ENCODE results near the gene ADGRD1.
"Not testable (repeated sequence)": the region's sequence is repeated elsewhere in the genome, so short reads cannot be mapped to it uniquely, and the experiment has no call there.

ADGRD1 gene

DNA sequence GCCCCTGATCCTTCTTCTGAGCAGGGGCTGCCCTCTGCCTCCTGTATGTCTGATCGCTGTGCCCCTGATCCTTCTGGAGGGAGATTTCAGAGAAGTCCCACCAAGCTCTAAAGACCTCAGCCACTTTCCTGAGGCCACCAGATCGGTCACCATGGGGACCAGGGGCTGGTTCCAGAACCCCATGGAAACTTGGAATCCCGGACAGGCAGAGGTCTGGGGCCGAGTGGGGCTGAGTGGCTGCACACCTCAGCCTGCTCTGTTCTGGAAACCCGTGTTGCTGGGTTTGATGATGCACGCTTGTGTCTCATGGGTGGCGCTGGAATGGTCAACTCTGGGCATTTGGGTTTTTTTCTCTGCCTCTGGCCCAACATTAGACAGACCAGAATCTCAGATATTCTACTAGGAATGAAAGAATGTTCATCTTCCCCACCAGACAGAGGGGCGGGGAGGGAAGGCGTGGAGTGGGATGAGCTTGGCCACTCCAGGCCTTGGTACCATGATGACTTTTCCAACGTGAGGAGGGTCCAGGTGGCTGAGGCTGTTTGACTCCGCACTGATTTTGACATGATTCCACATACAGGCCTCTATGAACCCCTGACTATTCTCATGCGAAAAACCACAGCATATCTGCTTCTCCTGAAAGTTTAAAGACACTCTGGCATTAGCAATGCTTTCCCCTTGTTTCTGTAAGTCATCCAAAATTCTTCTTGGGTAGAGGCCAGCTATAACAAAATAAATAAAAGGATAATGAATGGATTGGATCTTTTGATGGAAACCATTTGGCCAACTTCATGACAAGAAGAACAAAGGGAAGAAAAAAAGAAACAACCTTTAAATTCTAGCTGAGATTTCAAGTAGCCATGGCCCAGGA lies 114.5 kb downstream of the ADGRD1 start:
- in situ Hi-C loops (cut with MboI; ENCODE audit: low sequenced_read_pairs), result no loop called here

DNA sequence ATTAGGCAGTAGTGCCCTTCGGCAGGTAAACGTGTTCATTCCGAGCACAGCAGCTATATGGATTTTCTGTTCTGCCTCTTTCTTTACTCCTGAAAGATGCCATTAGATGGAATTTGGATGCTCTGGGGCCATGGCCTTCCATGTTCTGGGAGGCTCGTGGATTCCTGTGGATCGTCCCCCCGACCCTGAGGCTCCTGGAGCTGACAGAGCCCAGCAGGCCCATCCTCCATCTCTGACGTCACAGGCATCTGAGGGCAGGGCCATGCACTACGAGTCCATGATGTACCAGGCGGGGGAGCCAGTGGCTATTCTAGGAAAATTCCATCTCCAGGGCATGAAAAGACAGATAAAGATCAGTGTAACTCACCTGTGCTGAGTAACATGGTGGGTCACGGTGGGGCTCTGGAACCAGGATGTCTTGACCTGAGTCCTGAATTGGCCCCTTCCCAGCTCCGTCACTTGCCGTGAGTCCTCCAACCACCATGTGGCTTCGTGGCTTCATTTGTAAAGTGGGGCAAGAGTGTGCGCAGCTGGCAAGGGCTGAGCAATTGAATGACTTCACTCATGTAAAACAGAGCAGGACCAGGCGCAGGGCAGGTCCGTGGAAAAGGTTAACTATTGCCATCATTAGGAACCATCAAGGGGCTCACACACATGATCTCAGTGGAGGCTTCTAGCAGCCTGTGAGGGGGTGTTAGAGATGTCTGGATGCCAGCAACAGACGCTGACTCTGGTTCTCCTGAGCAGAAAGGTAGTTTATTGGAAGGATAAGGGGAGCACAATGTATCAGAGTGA lies 115.4 kb downstream of the ADGRD1 start:
- in situ Hi-C loops (cut with MboI; ENCODE audit: low sequenced_read_pairs), result not testable (repeated sequence)

DNA sequence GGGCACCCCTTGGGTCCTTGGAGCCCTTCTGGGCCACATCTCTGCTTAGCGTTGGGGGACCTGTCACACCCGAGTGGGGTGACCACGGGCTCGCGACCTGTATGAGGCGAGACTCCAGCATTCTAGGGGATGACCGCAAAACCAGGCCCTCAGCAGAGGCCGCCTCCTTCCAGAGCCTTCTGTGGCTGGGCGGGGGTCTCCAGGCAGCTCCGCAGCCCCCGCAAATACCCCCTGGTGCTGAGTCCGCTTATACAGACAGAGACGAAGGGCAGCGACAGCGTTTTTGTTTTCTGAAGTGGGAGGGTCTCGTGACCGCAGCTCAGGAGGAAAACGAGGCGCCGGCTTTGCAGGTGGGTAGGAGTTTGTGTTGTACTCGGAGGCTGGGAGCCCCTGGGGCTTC lies 116.4 kb downstream of the ADGRD1 start:
- in situ Hi-C loops (cut with MboI; ENCODE audit: low sequenced_read_pairs), result not testable (repeated sequence)

- in situ Hi-C loops (cut with MboI; ENCODE audit: low sequenced_read_pairs), result not testable (repeated sequence)
Observed at GRCh38 chr12:131070668-131071067, 117.0 kb downstream of the ADGRD1 start.

GRCh38 chr12:131071234-131071820 lies 117.6 kb downstream of the ADGRD1 start:
- in situ Hi-C loops (cut with MboI; ENCODE audit: low sequenced_read_pairs), result not testable (repeated sequence)

GRCh38 chr12:131071950-131072349 lies 118.2 kb downstream of the ADGRD1 start:
- in situ Hi-C loops (cut with MboI; ENCODE audit: low sequenced_read_pairs), result not testable (repeated sequence)

GRCh38 chr12:131072451-131073230 lies 118.9 kb downstream of the ADGRD1 start:
- in situ Hi-C loops (cut with MboI; ENCODE audit: low sequenced_read_pairs), result no loop called here

DNA sequence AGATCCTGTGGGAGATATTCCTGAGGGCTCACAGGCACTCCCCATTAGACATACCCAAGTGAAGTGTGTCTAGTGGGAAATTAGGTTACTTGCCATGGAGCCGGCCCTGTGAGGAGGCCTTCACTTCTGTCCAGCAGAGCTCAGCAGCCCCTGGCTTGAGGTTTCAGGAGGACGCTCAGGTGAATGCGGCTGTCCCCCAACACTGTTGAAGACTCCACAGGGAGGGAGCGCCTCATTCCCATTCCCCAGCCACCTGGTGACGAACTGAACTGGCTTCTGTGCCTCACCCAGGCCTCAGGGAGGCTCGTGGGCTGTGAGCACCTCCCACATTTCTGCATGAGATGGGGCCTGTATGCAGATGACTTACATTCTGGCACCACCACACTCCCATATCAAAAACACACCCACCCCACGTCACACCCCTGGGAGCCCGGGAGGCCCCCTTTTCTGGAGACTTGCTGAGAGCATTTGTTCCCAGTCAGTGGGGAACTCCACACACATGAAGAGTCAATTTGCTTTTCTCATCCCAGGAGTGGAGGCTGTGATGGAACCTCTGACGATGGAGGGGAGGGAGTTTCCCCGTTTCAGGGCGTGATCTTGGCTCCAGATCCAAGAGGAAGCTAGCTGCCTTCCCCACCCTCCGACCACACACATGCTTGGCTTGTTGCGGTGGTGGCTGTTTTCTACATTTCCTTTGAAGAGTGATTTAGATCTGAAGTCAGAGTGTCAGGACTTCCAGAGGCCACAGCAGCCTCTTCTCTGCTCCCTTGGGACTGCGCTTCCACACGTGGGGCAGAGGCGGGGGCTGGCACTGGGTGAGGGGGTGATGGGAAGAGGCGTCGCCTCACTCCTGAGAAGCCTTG lies 120.7 kb downstream of the ADGRD1 start:
- in situ Hi-C loops (cut with MboI; ENCODE audit: low sequenced_read_pairs), result no loop called here

DNA sequence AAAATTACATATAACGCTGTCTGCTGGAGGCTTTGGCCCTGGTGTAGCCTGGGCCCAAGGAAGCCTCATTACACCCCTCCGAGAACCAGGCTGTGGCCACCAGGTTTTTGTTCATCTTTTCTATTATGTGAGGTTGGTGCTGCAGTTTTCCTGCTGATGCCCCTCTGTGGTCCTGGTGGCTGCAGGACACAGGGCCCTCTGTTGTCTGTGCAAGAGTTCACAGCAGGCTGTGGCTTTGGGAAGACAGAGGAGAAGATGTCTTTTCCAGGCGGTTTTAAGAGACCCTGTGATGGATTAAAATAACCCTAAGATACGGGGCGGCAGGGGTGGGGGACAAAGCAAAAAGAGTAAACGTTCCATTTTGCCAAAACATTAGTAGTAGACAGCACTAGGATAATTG lies 121.5 kb downstream of the ADGRD1 start:
- in situ Hi-C loops (cut with MboI; ENCODE audit: low sequenced_read_pairs), result no loop called here

DNA sequence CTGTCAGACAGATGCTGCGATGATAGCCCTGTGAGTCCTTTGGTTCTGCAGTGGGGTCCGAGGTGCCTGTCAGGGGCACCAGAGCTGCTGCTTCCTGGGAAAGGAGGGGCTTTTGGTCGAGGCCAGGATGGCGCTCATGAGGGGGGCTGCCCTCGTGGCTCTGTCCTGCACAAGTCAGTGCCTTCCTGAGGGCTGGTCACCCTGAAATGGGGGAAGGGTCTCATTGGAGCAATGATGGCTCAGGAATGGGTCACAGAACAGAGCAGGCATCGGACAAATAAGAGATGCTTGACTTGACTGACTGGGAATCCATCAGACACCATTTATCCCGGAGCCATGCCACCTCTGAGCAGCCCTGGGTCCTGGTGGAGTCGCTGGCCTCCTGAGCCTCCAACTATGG lies 121.9 kb downstream of the ADGRD1 start:
- in situ Hi-C loops (cut with MboI; ENCODE audit: low sequenced_read_pairs), result no loop called here

DNA sequence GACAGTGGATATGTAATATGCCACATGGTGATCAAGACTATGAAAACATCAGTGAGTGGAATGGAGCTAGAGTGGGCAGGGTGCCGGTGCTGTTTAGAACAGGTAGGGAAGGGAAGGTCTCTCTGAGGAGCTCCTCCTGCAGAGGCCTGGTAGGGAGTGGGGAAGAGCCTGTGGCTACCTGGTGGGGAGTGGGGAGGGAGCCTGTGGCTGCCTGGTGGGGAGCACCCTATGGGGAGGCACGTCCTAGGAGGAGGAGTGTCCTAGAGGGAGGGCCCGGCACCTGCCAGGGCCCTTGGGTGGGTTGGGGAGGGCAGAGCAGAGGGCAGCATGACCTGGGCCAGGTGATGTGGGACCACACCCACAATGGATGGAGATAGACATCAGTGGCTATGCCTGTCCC lies 122.6 kb downstream of the ADGRD1 start:
- in situ Hi-C loops (cut with MboI; ENCODE audit: low sequenced_read_pairs), result no loop called here

DNA sequence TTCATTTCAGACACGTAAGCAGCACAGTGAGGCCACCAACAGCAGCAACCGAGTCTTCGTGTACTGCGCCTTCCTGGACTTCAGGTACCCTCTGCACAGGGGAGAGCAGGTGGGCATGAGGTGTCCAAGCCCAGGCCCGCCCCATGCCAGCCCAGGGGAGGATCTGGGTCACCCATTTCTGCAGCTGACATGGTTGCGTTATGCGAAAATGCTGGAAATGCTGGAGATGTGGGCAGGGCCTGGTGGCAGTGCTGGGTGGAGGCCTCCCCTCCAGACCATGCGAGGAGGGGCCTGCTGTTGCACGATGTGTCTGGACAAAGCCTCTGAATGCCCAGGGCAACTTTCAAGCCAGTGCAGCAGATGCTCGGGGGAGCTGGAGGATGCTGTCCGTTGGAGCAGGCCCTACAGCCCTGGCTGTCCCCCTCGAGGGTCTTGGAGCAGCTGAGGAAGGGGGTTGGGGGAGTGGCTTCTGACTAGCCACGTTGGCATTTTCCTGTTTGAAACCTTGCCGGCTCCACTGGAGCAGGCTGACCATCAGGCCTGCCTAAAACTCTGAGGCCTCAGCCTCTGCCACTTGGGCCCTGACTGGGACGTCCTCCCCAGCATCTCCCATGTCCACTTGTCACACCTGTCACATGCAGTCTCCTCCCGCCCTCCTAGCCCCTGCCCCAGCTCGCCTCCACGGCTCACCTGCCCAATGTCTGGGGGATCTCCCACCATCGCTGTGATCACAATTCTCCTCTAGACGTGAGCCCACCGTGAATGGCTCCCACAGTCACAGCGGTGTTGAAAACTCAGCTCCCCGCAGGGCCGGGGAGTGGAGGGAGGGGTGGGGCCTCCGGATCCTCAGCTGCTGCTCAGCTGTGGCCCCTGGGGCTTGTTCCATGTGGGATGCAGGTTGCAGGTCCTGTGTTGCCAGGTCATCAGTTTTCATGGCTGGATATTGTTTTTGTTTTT lies 123.4 kb downstream of the ADGRD1 start:
- in situ Hi-C loops (cut with MboI; ENCODE audit: low sequenced_read_pairs), result no loop called here

DNA sequence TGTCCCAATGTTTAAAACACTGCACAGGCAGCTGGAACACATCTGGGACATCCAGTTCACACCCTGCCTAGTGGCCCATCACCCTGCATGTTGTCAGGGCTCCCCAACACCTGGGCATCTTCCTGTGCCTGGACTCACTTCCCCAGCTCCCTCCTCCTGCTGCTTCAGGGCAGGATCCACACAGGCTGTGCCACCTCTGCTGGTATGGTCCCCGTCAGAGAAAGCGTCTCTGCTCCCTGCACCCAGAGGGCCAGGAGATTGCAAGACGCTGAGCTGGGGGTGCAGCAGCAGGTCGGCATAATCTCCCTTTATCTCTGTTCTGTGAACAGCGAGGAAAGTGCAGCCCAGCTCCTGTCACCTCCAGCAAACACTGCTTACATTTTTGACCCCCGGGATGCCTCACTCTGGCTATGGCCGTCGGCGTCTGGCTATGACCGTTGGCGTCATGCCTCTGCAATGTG lies 124.3 kb downstream of the ADGRD1 start:
- in situ Hi-C loops (cut with MboI; ENCODE audit: low sequenced_read_pairs), result no loop called here

DNA sequence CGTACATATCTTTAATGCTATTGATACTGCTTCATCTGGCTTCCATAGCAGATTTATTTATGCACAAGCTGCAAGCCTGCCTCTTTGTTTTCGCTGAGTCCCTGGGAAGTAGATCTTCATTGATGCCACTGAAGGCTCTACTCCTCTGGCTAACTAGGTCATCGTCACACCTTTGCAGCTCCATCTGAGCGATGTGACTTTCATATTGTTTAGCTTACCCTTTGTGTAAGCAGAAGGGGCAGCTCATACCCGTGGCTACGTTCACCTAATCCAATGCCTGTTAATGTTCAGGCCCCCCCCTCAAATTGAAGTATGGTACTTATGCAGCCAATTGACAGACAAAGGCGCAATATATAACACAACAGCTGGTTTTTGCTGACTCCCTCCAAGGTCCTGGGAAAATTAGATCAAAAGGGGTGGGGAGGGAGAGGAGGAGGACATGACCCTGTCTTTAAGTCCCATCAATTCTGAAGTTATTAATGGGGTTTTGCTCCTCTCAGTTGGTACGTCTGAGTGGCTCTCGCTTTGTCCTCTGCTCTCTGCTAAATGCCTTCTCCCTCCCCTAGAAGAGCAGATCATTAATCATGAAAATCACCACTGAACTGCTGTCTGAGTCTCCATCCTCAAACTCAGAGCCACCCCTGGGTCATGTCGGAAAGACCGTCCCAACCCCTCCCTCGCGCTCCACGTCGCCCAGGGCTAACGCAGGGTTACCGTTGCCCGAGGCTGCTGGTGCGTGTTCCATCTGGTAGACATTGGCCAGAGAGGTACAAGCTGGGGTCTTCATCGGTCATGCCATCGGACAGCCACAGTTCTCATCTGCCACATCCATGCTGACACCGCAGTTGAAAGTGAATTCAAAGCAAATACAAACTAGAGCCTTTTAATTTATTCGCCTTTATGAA lies 128.8 kb downstream of the ADGRD1 start:
- in situ Hi-C loops (cut with MboI; ENCODE audit: low sequenced_read_pairs), result no loop called here

GRCh38 chr12:131084341-131085011 lies 130.8 kb downstream of the ADGRD1 start:
- in situ Hi-C loops (cut with MboI; ENCODE audit: low sequenced_read_pairs), result no loop called here

GRCh38 chr12:131085125-131085815 lies 131.6 kb downstream of the ADGRD1 start:
- in situ Hi-C loops (cut with MboI; ENCODE audit: low sequenced_read_pairs), result no loop called here

Data from hTERT RPE-1 (cell line).